HEK293T (cell line): ENCODE measurements around the gene OXCT1.

ENCODE experiments used
- BHLHE40 ChIP-seq: fragments of 450-650 bp; IDR thresholded peaks from 2 replicates; pipeline ENCODE4 v1.6.1; 2016; ENCODE audit warnings: mild to moderate bottlenecking, moderate library complexity, borderline replicate concordance
- FOXK2 ChIP-seq: fragments of 450-650 bp; IDR thresholded peaks from 2 replicates; pipeline ENCODE4 v1.6.1; 2016; ENCODE audit warnings: mild to moderate bottlenecking
- FOXM1 ChIP-seq: fragments of 450-650 bp; IDR thresholded peaks from 2 replicates; pipeline ENCODE4 v1.6.1; 2017; ENCODE audit warnings: mild to moderate bottlenecking, borderline replicate concordance
- HDGF ChIP-seq: fragments of 450-650 bp; IDR thresholded peaks from 2 replicates; pipeline ENCODE4 v1.6.1; 2017; ENCODE audit warnings: antibody characterized with exemption, borderline replicate concordance
- SP1 ChIP-seq: fragments of 450-650 bp; IDR thresholded peaks from 2 replicates; pipeline ENCODE4 v1.6.1; 2017

DNA sequence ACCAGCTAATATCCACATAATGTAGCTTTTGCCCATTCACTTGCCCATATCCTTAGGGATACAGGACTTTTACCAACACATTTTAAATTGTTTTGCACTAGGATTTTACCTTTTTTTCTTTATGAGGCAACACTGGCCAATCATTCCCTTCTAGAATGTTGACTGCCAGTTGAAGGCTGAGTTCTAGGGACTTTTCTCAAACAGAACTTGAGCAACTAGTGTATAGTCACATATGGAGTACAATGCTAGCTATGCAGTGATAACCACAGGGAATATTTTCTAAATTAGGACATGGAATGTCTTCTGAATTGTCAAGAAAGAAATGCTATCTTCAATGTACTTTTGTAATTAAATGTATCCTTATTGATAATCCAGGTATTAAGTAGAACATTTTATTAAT is 133.6 kb downstream of the OXCT1 start:
- TF ChIP-seq FOXM1: no peak
- TF ChIP-seq HDGF: no peak
- TF ChIP-seq SP1: no peak
- TF ChIP-seq FOXK2: no peak
- TF ChIP-seq BHLHE40: no peak
